A673 (cell line): ENCODE measurements around the gene ATP7A. TPM values are rescaled to one million over a fixed set of nuclear protein-coding genes. Genes with fewer than 3 reads are reported as not detected.

Experiments used
- BruUV-seq: library from RNA; stranded (reverse); fragments of 400-500 nt; replicated peaks from 2 replicates; lab custom pipeline; 2021; lab: Mats Ljungman, UMichigan
- CTCF ChIA-PET: fragments of 300-600 bp; sonication (Branson Sonifier 250); formaldehyde crosslinking; loops from one replicate; lab custom pipeline; 2022; ENCODE audit warnings: antibody characterized with exemption; lab: Charles Lee
- POLR2A ChIA-PET: fragments of 300-600 bp; sonication (Branson Sonifier 250); formaldehyde crosslinking; loops from one replicate; lab custom pipeline; 2022; ENCODE audit warnings: antibody characterized with exemption; ENCODE audit not compliant: low non-redundant PET; lab: Charles Lee
- DNase-seq: peaks from one replicate; pipeline ENCODE4 v3.0.0-alpha.2; 2015; ENCODE audit warnings: low spot score
- H3K27ac ChIP-seq: fragments of 200-600 bp; sonication (generic); 2 replicates; pipeline ENCODE4 v1.5.1; 2016; ENCODE audit warnings: mixed run types, low read depth, mild to moderate bottlenecking, mixed read lengths, antibody characterized with exemption, low read length; ENCODE audit not compliant: poor library complexity, severe bottlenecking
- H3K27me3 ChIP-seq: fragments of 200-600 bp; sonication (generic); replicated peaks from 2 replicates; pipeline ENCODE4 v1.6.1; 2017; ENCODE audit warnings: mixed run types, low read depth, mild to moderate bottlenecking, mixed read lengths, antibody characterized with exemption, low read length; ENCODE audit not compliant: insufficient read depth, poor library complexity
- H3K36me3 ChIP-seq: fragments of 200-600 bp; sonication (generic); 2 replicates; pipeline ENCODE4 v1.6.1; 2016; ENCODE audit warnings: mixed run types, mild to moderate bottlenecking, mixed read lengths, antibody characterized with exemption, low read length; ENCODE audit not compliant: insufficient read depth, poor library complexity, severe bottlenecking
- H3K4me1 ChIP-seq: fragments of 200-600 bp; sonication (generic); 2 replicates; pipeline ENCODE4 v1.6.1; 2017; ENCODE audit warnings: mixed run types, mild to moderate bottlenecking, mixed read lengths, antibody characterized with exemption, low read length; ENCODE audit not compliant: insufficient read depth, poor library complexity, severe bottlenecking
- H3K4me3 ChIP-seq: fragments of 200-600 bp; sonication (generic); 2 replicates; pipeline ENCODE4 v1.5.1; 2016; ENCODE audit warnings: low read depth, mixed run types, mild to moderate bottlenecking, mixed read lengths, low read length; ENCODE audit not compliant: poor library complexity, severe bottlenecking
- H3K9me3 ChIP-seq: fragments of 200-600 bp; sonication (generic); 2 replicates; pipeline ENCODE4 v1.6.1; 2016; ENCODE audit warnings: mixed run types, low read depth, mild to moderate bottlenecking, mixed read lengths, antibody characterized with exemption, low read length; ENCODE audit not compliant: poor library complexity, severe bottlenecking
- CTCF ChIP-seq: fragments of 300-800, 200-600 bp; sonication (generic); conservative IDR thresholded peaks from 2 replicates; pipeline ENCODE4 v1.5.1; 2017; ENCODE audit warnings: low read depth, mild to moderate bottlenecking, antibody characterized with exemption, low read length, moderate library complexity, mixed read lengths
- EZH2 ChIP-seq: fragments of 200-600 bp; sonication (generic); IDR thresholded peaks from 2 replicates; pipeline ENCODE4 v1.6.1; 2017; ENCODE audit warnings: borderline replicate concordance, low read depth, mild to moderate bottlenecking, mixed read lengths, antibody characterized with exemption, low read length; ENCODE audit not compliant: poor library complexity, severe bottlenecking
- intact Hi-C: fragments of 100-400 bp; cut with micrococcal nuclease; formaldehyde crosslinking; loops from one replicate; pipeline ENCODE4 v1.10.0; 2022; ENCODE audit not compliant: unreplicated experiment
- total RNA-seq: library from RNA; stranded (reverse); gene quantifications from 2 replicates; pipeline ENCODE4 v1.2.3, GENCODE V29; 2021

ATP7A gene
- total RNA-seq, 1 experiment from 2014 or later: 9.0 TPM

DNA sequence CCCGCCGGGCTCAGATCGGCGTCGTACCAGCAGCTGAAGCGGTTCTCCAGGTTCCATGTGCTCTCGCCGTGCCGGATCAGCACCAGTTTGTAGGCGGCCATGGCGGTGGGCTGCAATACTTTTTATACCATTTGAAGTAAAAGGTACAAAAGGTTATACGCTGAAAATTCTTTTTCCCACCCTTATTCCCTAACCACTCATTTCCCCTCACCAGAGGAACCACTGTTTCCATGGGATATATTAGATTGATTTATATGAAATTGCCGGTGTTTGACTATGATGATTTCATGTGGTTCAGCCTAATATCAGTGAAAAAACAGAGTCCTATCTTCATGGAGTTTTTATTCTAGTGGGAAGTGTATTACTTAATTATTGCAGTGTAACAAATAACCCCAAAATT, 59.0 kb downstream of the ATP7A start, which contains the start of gene PGAM4:
TSS of gene PGAM4 (minus strand) at position 101 of the 400 bp plus-strand sequence. CDS start at position 101, 0 bp downstream.
- DNase-seq: no peak
- intact Hi-C loops: no loop called here
- H3K4me1 ChIP-seq: no peaks in the 10 kb centered on the region
- H3K27ac ChIP-seq: no peak within 1 kb of the TSS
- H3K27me3 ChIP-seq: no peaks in the 10 kb centered on the region
- CTCF ChIA-PET: no interaction called here
- no peak within 1 kb of the TSS for H3K4me3 ChIP-seq
- BruUV-seq: no TSS peak
- H3K9me3 ChIP-seq: no peaks in the 10 kb centered on the region
- TF ChIP-seq CTCF (no peak), EZH2 (no peak)
- H3K36me3 ChIP-seq: no peaks in the 10 kb centered on the region
- POLR2A ChIA-PET: no interaction called here

- ChIA-PET CTCF (no interaction called here), POLR2A (no interaction called here)
- no peak for TF ChIP-seq EZH2
- TF ChIP-seq CTCF: no peak
- no peaks in the 10 kb centered on the region for H3K27me3 ChIP-seq
- DNase-seq: no peak
- H3K4me3 ChIP-seq: no peak overlapping the region
- intact Hi-C loops: no loop called here
- H3K27ac ChIP-seq: no peak overlapping the region
- no peaks in the 10 kb centered on the region for H3K36me3 ChIP-seq
- BruUV-seq: no TSS peak
- no peaks in the 10 kb centered on the region for H3K9me3 ChIP-seq
- no peaks in the 10 kb centered on the region for H3K4me1 ChIP-seq
Observed at GRCh38 chrX:77975755-77976154, 65.3 kb downstream of the ATP7A start.

- BruUV-seq: no TSS peak
- POLR2A ChIA-PET: no interaction called here
- no peaks in the 10 kb centered on the region for H3K9me3 ChIP-seq
- TF ChIP-seq CTCF (no peak), EZH2 (no peak)
- no peak overlapping the region for H3K27ac ChIP-seq
- H3K36me3 ChIP-seq: no peaks in the 10 kb centered on the region
- no peaks in the 10 kb centered on the region for H3K27me3 ChIP-seq
- intact Hi-C loops: no loop called here
- no peak overlapping the region for H3K4me3 ChIP-seq
- no peaks in the 10 kb centered on the region for H3K4me1 ChIP-seq
- no peak for DNase-seq
- CTCF ChIA-PET: no interaction called here
Observed at GRCh38 chrX:77977095-77977494, 66.6 kb downstream of the ATP7A start.
